NCI-H345 (cell line): Measurements from ENCODE around the gene PLA2G2F.

Experiments
- DNase-seq: peaks from one replicate; lab custom pipeline; 2025; lab: John Stamatoyannopoulos, UW

PLA2G2F gene

DNA sequence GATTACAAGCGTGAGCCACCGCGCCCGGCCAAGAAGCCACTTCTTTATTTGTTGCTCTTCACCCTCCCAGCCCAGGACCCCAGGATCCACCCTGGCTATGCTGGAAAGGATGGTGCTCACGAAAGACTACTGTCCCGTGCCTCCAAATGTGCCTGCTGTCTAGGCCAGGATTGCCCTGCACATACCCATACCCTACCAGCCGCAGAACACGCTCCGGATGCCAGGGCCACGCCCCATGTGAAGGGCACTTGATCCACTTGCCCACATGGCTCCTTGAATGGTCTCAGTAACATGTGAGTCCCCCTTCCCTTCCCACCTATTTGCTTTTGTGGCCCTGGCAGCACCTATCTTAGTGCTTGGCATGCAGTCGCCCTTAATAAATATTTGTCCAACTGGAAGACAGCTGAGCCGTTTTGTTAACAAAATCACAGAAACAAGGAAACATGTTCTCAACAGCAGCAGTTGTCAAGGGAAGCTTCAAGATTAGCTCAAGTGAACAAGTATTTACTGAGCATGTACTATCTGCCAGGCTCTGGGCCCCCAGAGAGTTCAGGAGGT lies 33.0 kb downstream of the PLA2G2F start:
- DNase-seq = no peak

DNA sequence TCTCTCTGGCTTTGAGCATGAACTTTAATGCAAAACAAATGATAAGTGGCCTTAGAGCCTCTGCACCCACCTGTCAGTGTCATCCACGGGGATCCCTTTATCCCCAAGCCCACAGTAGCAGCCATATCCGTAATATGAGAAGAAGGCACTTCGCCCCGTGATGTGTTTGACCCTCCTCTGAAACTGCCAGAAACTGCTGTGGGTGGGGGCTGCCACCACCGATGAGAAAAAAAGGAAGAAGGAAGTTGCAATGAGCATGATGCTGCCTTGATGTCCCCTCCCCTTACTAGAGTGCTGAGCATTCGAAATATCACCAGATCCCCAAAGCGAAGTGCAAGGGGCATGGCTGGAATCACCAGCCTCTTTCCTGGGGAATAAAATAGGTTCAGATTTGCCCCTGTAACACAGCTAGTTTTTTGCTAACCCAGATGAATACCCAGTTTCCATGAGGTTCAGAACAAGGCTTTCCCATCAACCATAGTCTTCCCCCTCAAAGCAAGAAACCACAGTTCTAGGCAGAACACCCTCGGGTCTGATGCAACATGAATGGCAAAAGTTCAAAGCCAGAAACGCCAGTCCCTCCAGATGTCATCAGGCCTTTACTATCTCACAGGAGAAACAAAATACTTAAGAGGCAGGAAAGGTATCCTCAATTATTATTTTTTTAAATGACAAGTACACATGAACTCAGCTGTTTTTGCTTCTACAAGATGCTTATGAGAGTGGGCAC lies 36.0 kb downstream of the PLA2G2F start:
- DNase-seq = no peak

DNA sequence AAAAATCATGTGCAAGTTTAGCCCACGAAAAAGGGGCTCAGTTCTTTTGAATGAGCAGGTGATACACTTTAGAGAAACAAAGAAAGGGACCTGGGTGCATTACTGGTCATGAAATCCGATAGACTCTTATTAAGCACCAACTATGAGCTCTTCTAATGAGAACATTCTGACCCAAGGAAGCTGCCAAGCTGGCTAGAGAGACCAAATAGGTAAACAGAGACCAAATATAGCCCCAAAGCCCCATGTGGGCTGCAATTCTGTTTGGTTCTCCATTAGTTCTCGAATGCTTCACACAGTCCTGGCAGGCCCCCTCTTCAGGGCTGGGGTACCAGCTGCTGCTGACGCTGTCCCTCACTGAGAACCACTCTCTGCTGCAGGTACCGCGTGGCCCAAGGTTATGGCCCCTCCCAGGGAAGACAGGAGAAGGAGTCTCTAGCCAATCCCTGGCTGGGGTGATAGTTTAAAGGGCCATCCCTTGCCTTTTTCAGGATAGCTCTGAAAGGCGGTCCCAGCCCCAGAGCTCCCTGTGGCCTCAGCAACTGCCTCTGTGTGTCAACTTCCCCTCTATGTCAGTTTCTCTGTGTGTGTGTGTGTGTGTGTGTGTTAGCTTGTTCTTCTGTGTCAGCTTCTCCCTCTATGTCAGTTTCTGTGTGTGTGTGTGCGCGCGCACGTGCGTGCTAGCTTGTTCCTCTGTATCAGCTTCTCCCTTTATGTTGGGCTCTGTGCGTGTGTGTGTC lies 39.7 kb downstream of the PLA2G2F start:
- no peak for DNase-seq

DNA sequence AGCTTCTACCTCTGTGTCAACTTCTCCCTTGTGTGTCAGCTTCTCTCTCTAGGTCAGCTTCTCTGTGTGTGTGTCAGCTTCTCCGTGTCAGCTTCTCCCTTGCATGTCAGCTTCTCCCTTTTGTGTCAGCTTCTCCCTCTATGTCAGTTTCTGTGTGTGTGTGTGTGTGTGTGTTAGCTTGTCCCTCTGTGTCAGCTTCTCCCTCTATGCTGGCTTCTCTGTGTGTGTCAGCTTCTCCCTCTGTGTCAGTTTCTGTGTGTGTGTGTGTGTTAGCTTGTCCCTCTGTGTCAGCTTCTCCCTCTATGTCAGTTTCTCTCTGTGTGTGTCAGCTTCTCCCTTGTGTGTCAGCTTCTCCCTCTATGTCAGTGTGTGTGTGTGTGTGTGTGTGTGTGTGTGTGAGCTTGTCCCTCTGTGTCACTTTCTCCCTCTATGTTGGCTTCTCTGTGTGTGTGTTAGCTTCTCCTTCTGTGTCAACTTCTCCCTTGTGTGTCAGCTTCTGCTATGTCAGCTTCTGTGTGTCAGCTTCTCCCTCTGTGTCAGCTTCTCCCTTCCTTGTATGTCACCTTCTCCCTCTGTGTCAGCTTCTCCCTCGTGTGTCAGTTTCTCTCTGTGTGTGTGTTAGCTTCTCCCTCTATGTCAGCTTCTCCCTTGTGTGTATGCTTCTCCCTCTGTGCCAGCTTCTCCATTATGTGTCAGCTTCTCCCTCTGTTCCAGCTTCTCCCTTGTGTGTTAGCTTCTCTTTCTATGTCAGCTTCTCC lies 40.4 kb downstream of the PLA2G2F start:
- no peak for DNase-seq

DNA sequence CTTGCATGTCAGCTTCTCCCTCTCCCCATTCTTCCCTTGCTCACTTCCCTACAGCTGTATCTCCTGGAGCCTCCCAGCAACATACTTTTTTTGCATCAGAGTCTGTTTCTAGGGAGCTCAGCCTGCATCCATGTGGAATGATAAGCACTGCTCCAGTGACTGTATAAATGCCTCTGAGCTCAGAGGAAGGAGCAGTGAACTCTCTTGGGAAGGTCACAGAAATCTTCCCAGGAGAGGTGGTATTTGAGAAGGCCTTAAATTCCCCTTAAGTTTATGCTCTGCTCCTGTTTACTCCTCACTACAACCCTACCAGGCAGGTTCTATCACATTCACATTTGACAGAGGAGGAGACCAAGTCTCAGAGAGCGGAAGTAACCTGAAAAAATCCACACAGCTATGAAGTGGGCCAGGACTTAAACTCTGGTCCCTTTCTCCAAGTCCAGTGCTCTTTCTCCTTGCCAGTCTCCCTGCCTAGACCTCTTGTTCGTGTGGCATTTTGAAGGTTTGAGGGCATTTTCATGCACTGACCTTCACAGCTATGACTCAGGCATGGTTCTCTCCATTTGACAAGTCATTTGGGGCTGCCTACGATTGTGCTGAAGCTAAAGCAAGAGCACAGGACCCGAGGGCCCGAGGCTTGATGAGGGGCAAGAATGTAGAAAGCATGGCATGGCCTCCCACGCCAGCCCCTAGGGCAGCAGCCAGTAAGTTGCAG lies 41.2 kb downstream of the PLA2G2F start:
- DNase-seq = no peak

DNA sequence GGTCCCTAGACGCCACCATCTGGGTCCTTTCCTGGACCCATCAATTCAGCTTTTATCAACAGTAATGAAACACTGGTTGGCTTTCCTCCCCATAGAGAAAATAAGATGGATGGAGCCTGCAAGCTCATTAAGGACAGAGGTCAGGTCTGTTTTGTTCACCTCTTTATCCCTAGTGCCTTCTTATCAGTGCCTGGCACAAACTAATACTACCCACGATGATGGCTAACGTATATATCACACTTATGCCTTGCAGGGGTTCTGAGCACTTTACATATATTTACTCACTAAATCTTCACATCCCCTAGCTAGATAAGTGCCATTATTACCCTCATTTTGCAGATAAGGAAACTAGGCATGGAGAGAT lies 41.7 kb downstream of the PLA2G2F start:
- DNase-seq = no peak

DNA sequence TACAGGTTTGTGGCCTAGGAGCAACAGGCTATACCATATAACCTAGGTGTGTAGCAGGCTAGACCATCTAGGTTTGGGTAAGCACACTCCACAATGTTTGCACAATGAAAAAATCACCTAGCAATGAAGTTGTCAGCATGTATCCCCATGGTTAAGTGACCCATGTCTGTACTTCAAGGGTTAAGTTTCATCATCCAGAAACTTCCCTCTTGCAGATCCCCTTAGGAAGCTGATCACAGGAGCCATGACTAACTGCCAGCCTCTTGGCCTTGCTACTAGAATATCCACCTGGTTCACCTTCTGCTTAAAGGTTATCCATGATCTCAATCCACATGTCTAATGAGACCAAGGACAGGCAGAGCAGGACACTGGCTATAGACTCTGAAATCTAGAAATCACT lies 43.3 kb downstream of the PLA2G2F start:
- DNase-seq = no peak

DNA sequence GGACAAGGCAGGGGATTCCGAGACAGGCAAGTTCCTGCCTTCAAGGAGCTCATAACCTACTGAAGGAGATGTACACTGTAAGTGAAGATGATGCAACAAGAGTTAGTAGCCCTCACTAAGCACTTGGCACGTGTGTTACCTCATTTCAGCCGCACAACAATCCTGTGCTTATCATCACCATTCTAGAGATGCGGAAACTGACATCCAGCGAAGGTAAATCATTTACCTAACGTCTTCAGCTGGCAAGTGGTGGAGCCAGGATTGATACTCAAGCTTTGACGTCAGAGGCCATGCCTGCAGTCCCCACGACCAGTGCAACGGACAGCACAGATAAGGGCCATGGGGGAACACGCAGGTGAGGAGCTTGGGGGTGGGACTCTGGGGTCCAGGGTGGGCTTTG lies 43.9 kb downstream of the PLA2G2F start:
- no peak for DNase-seq

DNA sequence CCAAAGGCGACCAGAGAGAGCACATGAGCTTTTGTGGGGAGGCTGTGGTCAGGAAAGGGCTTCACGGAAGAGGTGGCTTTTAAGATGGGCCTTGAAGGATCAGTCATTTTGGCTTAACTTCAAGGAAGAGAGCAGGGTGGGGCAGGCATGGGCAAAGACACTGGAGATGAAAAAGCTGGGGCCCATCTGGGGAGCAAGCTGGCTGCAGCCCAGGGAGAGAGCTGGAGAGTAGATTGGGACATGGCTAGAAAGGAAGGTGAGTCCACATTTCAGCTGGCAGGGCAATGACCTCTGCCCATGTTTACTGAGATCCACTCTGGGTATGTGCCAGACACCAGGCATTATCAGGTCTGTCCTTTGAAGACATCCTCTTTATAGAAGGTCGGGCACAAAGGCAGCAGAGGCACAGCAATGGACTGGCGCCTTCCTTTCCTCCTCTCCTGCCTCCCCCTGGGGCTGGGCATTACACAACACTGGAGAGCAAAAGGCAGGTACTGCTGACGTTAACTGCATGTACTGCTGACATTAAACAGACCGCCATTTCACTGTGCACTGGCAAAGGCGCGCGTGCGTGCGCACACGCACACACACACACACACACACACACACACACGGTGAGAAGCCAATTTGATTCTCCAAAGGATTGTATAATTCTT lies 44.6 kb downstream of the PLA2G2F start:
- no peak for DNase-seq

DNA sequence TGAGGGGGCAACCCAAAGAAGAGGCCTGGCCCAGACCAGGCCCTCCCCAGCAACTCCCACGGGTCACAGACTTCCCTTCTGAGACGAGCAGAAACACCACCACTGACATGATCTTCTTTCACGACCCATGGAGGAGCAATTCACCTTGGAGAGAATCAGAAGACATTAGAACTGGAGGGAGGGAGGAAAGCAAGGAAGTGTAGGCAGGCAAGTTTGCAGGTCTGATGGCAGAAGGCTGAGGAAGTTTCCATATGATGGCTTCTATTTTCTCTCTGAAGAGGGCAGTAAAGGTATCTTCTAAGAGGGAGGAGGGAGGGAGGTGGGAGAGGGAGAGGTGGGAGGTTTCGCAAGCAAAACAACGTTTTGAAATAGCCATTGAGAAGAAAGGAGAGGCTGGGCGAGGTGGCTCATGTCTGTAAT lies 45.4 kb downstream of the PLA2G2F start:
- DNase-seq = no peak

DNA sequence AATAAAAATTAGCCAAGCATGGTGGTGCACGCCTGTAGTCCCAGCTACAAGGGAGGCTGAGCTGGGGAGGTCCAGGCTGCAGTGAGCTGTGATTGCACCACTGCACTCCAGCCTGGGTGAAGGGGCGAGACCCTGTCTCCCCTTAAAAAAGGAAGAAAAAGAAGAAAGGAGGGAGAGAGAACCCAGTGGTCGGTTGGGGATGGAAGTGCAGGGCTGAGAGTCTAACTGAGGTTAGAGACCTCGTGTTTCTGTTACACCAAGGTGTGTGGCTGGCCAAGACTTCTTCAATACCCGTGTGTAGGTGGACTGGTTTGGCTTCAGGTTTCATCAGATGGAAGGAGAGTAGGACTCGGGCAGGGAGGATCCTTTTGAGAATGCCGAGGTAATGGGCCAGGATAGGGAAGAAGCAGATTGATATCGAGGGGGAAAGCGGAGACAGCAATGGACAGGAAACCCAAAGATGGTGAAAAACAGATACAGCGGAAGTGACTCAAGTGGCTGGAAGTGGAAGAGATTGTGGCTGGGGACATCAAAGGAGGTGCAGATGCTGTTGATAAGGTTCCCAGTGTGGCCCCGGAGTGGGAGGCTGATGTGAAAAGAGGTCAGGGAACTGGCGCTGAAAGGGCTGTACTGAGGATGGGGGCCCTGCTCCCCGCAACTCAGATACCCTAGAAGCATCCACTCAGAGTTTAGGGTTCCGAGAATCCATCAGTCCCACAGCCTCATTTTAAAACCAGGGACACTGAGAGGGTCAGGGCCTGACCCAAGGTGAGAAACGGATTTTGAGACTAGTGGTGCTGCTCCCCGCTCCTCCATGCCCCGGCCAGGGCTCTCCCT lies 46.1 kb downstream of the PLA2G2F start:
- no peak for DNase-seq

DNA sequence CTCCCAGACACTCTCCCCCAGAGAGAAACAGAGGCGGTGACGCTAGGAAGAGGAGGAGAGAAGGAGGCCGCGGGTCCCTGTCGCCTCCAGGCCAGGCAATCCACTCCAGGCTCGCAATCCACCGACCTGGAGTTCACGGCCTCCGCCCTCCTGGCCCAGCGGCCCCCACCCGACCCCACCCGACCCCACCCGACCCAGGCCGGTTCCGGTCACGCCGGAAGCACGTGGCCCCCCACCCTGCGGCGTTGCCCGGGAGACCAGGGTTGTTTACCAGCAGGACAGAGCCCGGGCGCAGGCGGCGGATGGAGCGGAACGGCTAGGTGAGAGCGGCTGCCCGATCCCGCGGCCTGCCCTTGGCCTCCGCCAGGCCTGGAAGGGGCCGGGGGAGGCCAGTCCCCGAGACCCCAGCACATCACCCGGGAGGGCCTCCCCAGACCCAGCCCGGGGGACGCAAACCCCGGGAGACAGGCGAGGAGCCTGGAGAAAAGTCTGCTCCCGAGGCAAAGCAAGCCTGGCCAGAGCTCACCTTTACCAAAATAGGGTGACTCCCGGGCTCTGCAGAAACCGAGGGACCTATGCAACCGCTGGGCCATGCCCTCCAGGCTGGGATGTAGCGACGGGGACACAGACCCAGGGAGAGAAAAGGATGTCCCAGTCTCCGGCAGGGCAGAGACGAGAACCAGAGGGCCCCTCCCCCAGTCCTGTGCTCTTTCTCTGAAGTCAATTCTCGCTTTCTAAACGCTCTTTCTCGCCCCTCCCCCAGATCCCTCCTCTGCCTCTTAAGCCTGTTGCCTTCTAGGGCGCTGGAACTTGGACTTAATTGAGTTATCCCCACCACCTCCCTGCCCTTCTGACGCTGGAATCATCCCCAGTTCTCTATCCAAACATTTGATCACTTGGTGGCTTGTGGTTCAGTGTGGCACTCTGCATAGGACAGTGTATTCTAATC lies 47.0 kb downstream of the PLA2G2F start, which contains the start of the genes PLA2G2C and UBXN10:
Gene PLA2G2C (minus strand): TSS at position 685 of the 949 bp plus-strand sequence. CDS start 9,155 bp downstream, outside the sequence.
Gene UBXN10 (plus strand): TSS at position 263 of the 949 bp plus-strand sequence. CDS start 4,466 bp downstream, outside the sequence.
- DNase-seq = no peak

DNA sequence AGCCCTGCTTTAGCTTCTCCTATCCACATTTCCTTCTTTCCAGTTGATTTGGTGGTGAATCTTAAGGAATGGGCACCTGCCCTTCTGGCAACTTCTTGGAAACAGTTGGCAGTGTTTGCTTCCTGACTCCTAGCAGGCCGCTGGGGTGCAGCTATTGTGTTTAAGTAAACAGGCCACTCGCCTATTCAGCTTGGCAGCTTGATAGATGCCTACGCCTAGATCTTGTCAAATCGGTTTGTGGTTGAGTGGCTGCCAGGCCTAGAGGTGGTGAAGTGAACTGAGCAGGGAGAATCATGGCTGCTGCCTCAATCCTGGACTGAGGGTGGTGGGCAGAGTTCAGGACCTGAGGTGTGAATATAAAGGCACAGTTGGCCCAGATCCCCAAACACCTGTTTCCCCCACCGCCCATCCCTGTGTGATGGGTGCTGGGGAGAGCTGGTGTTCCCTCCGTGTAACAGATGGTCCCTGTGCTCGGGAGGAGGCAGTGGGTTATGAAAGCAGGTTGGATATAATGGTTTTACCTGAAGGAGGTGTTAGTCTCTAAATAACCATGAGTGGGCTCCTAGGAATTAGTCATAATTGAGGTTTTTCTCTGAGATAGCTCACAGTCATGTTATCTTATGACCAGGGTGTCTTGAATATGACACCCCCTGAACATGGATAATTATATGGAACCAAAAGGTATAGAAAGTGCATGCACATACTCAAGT lies 48.1 kb downstream of the PLA2G2F start:
- DNase-seq = peak; percentile 37

DNA sequence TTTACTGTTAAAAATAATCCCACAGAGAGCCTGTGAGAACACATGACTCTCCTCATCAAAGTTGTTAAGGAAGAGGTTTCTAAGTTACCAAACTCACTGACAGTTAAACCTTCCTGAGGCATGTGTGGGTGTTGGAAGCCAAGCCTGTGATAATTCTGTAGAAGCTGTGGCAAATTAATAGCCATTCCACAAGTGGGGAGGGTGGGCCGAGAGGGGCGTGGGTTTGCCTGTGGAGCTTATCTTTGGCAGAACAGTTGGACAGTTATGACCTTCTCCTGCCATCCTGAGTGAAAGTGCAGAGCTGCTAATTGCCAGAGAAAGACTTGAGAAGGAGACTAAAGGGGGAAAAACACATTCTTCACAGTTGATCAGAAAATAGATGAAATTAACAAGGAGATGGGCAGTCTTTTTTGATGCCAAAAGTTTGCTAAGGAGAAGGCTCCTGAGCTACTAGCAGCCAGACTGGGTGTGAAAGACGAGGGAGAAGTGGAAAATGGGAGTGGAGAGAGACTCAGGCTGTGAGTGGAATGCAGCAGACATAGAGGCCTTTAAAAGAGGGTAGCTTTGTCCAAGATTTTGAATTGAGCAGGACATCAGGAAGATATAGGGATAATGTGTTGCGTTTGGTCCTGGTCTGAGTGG lies 48.8 kb downstream of the PLA2G2F start:
- no peak for DNase-seq

DNA sequence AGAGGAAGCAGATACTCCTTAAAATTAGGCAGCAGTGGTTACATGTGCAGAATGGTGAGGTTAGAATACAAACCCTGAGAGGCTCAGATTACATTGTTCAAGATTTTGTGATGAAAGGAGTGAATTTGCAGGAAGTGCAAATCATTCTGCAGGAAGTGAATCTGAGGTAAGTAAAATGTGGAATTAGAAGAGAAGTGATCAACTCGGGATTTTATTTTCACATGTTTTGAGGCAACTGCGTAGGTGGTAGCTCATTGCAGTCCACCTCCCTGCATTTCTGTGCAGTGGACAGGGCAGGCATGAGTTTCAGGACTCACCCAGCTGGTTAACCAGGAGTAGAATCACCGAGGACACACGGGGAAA lies 49.3 kb downstream of the PLA2G2F start:
- DNase-seq = no peak

DNA sequence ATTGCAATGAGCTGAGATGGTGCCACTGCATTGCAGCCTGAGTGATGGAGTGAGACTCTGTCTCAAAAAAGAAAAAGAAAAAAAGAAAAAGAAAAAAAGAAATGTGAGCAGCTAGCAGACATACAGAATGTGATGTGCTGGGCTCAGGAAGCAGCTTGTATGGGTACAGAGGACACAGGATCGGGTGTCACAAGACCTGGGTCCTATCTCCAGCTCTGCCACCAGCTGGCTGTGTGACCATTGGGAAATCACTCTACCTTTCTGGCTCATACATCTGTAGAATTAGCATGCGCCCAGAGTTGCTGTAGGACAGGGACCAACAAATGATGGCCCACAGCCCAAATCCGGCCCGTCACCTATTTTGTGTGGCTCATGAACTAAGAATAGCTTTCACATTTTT lies 50.5 kb downstream of the PLA2G2F start:
- no peak for DNase-seq

DNA sequence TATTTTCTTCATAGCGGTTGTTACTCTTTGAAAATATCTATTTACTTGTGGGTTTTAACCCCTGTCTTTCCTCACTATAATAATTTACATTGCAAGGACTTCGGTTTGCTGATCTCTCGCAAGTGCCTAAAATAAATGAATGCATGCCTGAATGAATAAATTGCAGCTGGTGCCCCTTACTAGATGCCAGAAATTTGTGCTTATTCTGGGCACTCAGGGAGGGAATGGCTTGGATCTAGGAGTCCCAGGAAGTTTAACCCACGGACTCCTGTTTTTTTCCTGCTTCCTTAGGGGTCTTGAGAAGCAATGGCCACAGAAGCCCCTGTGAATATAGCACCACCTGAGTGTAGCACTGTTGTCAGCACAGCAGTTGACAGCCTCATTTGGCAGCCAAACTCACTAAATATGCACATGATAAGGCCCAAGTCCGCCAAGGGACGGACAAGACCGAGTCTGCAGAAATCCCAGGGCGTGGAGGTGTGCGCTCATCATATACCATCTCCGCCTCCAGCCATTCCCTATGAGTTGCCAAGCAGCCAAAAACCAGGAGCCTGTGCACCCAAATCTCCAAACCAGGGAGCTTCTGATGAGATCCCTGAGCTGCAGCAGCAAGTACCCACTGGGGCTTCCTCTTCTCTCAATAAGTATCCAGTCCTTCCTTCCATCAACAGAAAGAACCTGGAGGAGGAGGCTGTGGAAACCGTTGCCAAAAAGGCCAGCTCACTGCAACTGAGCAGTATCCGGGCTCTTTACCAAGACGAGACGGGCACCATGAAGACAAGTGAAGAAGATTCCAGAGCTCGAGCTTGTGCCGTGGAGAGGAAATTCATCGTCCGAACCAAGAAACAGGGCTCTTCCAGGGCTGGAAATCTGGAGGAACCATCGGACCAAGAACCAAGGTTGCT lies 51.4 kb downstream of the PLA2G2F start:
- DNase-seq = no peak
